NCI-H2227 treated with DMSO at 0.1 percent for 48 hours (cell line): ENCODE data around the gene ARL15.

ENCODE experiments used
- DNase-seq: peaks from one replicate; lab custom pipeline; 2025; lab: John Stamatoyannopoulos, UW

The ARL15 gene

GRCh38 chr5:54285686-54286085 lies 24.7 kb downstream of the ARL15 start:
- no peak for DNase-seq

DNA sequence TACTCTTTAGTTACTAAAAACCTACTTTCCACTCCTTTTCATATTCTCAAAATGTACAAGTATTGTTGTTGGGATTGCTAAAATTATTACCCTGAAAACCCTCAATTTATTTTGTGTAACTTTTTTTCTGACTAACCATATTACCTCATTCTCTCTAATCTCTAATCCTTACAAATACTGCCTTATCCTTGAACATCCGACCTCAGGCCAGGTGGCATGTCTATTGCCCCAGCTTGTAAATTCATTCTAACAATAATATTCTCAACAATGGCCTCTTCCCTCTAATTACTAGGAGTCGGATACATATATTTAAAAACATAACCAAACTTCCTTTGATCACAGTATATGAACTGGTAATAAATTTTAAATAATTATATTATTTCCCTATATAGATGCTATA lies 25.8 kb downstream of the ARL15 start:
- DNase-seq = no peak

- DNase-seq = no peak
Measured at GRCh38 chr5:54282876-54283275, 27.5 kb downstream of the ARL15 start.

GRCh38 chr5:54281960-54282692 lies 28.2 kb downstream of the ARL15 start:
- peak; percentile 33 for DNase-seq

- DNase-seq = no peak
Measured at GRCh38 chr5:54279960-54280359, 30.4 kb downstream of the ARL15 start.

GRCh38 chr5:54278979-54279717 lies 31.2 kb downstream of the ARL15 start:
- DNase-seq = no peak

GRCh38 chr5:54278036-54278830 lies 32.1 kb downstream of the ARL15 start:
- no peak for DNase-seq

DNA sequence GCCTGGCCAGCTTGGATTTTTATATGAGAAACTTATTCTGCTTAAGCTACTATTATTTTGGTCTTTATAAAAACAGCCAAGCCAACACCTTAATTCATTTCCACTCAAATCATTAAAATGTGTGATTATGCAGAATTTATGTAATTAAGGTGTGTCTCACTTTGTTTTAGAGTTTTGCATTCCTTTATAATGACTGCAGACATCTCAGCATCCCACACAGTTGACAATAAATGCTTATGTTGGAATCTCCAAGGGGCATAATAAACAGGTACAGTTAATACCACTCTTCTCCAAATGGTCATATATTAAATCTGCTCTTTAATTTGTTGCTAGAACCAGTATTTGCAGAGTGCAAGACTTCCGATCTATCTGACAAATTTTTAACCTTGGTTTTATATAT lies 34.3 kb downstream of the ARL15 start:
- no peak for DNase-seq

DNA sequence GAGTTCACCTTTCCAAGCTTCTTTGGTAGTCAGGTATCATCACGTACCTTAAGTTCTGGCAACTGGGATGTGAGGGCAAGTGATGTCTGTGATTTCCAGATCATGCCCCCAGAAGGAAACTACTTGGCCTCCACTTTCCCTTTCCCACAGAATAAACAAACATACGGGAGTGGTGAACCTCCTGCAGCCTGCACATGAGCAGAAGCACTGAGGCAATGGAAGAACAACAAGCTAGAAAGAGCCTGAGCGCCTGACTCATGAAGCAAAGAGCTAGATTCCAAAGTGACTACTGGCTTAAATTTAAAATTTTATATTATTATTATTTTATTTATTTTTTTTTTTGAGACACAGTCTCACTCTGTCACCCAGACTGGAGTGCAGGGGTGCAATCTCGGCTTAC lies 35.0 kb downstream of the ARL15 start:
- no peak for DNase-seq

DNA sequence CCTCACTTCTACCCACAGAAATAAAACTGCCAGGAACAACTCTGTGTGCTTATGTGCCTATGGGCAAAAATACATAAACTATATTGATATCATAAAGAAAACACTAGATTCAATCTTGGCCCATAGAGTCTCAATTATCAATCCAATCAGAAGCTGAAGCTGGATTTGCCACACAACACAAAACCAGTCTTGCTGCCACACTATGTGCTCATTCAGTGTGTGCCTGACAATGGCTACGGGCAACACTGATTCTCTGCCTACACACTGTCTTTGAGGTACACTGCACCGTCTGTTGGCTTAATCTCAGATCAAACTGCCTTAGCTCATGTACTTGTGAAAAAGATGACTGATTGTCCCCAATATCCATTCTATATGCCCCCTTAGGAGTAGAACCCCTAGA lies 35.4 kb downstream of the ARL15 start:
- no peak for DNase-seq

DNA sequence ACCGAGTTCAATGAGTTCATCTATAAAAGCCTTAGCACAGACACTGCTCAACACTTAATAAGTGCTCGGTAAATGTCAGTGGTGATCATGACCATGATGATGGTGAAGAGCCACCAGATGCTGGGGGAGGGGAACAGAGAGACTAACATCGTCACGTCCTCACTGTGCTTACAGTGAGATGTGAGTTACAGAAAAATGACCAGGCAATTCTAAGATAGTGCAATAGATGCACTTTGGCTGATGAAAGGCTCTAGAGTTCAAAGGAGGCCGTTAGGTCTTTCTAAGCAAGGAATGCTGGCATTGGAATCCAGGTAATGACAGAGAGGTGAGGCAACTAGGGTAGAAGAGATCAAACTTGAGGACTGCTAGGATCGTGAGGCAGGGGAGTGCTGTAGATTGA lies 36.7 kb downstream of the ARL15 start:
- no peak for DNase-seq

- DNase-seq = no peak
Measured at GRCh38 chr5:54272746-54273145, 37.6 kb downstream of the ARL15 start.

DNA sequence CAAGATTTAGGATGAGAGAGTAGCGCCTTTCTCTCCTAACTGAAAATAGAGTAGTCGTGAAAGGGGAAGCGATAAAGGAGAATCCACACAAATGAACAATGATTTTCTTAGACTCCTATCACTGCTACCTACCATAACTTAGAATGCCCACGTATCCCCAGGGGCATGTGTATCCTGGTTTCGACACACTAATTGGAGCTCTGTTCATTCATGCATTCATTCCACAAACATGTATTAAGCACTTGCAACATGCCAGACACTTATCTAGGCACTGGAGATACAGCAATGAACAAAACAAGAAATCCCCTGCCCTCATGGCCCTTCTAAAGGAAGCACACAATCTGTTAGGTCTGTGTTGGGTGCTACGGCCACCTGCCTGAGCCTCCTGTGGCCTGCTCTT lies 40.0 kb downstream of the ARL15 start:
- DNase-seq = no peak

DNA sequence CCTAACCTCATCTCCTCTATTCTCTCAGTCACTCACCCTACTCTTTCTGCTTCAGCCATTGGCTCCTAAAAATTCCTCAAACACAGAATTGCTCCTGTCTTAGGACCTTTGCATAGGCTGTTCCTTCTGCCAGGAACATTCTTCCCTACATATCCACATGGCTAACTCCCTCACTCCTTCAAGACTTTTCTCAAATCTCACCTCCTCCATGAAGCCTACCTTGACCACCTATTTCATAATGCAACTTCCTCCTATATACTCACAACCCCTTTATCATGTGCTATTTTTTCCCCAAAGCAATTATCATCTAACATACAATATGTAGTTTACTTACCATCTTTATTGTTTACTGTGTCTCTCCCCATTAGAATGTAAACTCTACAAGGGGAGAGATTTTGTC lies 45.8 kb downstream of the ARL15 start:
- no peak for DNase-seq

DNA sequence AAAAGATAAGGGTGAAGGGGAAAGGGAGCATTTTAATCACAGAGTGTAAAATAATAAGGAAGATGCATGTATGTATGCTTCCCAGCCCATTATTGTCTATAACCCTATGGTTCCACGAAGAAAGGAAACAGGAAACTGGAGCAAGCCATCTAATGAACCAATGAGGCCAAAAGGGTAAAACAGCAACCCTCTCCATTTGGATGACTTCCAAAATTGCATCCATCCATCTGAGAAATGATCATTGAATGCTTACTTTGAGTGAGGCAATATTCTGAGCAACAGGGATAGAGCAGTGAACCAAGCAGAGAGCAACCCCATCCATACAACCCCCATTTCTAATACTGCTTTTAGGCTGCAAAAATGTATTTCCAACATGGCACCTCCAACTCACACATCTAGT lies 46.9 kb downstream of the ARL15 start:
- DNase-seq = no peak

DNA sequence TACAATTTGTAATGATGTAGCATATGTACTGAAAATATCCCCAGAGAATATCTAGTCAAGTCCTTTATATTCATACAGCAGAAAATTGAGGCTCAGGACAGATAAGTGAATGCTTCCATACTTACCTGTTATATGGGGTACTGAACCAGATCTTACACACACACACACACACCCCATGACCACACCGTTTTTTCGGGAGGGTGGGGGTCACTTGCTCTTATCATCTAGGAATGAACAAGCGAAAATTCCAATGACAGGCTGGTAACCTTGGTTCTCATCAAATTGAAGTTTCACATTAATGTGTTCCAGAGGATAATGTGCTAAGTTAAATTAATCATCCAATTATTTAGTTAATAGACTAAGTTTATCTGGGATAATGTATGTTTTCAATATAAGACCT lies 48.8 kb downstream of the ARL15 start:
- no peak for DNase-seq

GRCh38 chr5:54259981-54260380 lies 50.4 kb downstream of the ARL15 start:
- no peak for DNase-seq

GRCh38 chr5:54259090-54259489 lies 51.3 kb downstream of the ARL15 start:
- DNase-seq = no peak

DNA sequence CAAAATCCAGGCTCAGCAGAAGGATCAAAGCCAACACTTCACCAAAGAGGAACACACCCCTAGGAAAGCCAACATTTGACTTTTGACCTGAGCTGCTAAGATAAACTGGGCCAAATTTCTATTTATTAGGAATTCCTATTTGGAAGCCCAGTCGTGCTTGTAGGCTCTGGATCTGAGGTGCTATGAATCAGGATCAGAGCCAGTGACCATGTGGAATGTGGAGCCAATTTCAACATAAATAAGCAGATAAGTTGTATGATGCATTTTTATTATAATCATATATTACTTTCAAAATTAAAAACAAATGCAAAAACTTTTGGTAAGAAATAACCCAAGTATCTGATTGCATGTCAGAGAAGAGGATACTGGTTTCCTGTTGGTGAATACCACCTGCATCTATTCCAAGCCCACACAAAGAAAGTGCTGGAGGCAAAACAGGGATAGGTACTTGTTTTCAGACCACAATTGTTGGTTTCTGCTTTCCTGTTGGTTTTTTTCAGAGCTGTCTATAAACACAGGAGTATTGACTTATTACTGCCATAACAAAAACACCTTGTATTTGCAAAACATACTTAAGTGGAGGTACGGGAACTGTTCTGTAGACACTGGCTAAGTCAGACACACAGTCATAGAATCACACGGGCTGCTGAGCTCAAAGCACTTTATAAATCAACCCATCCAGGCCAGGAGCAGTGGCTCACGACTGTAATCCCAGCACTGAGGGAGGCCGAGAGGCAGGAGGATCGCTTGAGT lies 52.8 kb downstream of the ARL15 start:
- DNase-seq = no peak

GRCh38 chr5:54254482-54255198 lies 55.7 kb downstream of the ARL15 start:
- DNase-seq = no peak

GRCh38 chr5:54251981-54252380 lies 58.4 kb downstream of the ARL15 start:
- DNase-seq = no peak
